ENCODE results near the gene CASZ1. TPM values are rescaled to one million over a fixed set of nuclear protein-coding genes. Genes with fewer than 3 reads are reported as not detected.

CASZ1 gene
- total and polyA plus RNA-seq, 12 donors: 19.5 to 79.8 (median 64.7) TPM

DNA sequence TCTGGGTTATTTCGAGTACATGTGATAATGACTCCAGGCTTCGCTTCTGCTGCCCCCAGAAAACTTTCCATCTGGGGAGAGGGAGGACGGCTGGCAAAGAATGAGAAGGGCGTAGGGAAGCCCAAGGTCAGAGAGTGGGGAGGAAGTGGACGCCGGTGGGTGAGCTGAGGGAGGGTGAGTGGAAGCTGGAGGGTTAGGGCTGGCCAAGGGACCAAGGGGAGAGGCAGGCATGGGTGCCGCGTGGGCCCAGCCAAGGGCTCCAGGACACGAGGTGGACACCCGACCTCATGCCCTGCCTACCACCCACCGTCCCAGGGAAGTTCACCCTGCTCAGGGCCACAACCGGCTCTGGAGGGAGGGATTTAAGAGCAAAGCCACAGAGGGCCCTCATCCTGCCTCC, 75.8 kb downstream of the CASZ1 start:
- Histone ChIP-seq H3K27ac (peak overlapping the region; percentile 44 to 99 (median 92)), H3K9me3 (no peaks in the 10 kb centered on the region), H3K4me3 (no peak overlapping the region), H3K36me3 (no peaks in the 10 kb centered on the region), H3K27me3 (no peaks in the 10 kb centered on the region), H3K4me1 (peaks cover 26 to 94% (median 79%) of the 10 kb centered on the region in 9 donors)
- WGBS, 2 donors: 36 to 45% methylated on average over 12 of the region's 12 CpGs
- ATAC-seq: peak in 7 of 8 donors; percentile 4 to 36 (median 15)
- intact Hi-C loops (cut with DNase I): no loop called here
- no peak for DNase-seq
- TF ChIP-seq, protein P1, sequence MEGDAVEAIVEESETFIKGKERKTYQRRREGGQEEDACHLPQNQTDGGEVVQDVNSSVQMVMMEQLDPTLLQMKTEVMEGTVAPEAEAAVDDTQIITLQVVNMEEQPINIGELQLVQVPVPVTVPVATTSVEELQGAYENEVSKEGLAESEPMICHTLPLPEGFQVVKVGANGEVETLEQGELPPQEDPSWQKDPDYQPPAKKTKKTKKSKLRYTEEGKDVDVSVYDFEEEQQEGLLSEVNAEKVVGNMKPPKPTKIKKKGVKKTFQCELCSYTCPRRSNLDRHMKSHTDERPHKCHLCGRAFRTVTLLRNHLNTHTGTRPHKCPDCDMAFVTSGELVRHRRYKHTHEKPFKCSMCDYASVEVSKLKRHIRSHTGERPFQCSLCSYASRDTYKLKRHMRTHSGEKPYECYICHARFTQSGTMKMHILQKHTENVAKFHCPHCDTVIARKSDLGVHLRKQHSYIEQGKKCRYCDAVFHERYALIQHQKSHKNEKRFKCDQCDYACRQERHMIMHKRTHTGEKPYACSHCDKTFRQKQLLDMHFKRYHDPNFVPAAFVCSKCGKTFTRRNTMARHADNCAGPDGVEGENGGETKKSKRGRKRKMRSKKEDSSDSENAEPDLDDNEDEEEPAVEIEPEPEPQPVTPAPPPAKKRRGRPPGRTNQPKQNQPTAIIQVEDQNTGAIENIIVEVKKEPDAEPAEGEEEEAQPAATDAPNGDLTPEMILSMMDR (IDR thresholded peaks at IDR 0.05): no peak

DNA sequence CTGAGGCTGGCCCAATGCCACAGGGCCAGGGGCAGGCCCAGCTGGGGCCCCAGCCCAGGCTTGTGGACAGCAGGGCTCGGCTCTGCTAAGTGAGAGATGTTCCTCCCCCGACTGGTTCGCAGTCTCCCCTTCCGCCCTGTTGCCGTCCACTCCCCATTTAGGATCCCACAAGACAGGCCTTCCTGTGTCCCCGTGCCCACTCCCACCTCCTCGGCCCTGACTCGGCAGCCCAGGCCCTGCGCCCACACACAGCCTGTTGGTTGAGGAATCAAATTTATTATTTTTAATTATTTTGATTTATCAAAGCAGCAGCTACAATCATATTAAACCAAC, 78.4 kb downstream of the CASZ1 start:
- peak overlapping the region in 7 of 10 donors; percentile 6 to 38 (median 31) for H3K4me3 ChIP-seq
- intact Hi-C loops (cut with DNase I): loop anchor here in 1 of 10 donors (5.0 kb wide), 1 partner anchor 39 kb away; no protein-coding TSS in a partner anchor
- ATAC-seq (peak in 2 of 8 donors; percentile 1), DNase-seq (no peak)
- no peaks in the 10 kb centered on the region for H3K36me3 ChIP-seq
- H3K9me3 ChIP-seq: no peaks in the 10 kb centered on the region
- peak overlapping the region; percentile 26 to 99 (median 94) for H3K27ac ChIP-seq
- peaks cover 27 to 92% (median 75%) of the 10 kb centered on the region in 9 donors for H3K4me1 ChIP-seq
- WGBS, 2 donors: 59 to 62% methylated on average over 8 to 9 of the region's 9 CpGs
- peaks cover 0 to 2% (median 0%) of the 10 kb centered on the region in 7 donors for H3K27me3 ChIP-seq
- TF ChIP-seq, protein P1 (IDR thresholded peaks at IDR 0.05): no peak

DNA sequence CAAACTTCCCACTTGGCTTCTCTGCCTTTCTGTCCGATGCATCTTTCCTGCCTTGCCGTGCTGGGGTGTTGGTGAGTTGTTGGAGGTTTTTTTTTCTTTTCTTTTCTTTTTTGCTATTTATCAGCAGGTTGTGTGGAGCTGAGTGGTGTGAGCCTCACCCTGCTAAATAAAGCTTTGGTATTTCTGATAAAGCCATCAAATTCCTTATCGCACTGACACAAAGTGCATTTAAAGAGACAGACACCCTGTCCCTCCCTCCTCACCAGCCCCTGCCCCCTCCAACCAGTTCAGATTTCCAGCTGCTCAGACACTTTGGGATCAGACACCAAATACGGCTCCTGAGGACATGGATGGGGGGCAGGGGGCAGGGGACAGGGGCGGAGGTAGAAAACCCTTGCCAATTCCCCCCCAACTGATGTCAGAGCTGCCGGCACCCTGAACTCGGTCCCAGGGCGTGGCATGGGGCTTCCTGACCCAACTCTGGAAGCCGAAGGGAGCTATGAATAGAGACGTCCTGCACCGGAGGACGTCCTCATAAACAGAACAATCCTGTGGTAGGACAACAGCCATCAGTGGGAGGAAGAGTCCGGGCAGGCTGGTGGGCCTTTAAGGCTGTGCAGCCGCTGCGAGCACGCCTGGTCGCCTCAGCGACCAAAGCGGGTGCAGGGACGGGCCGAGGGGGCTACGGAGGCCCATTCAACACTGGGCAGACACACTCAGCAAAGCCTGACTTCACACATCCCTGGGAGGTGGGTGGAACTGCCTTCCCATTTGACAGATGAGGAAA, 79.0 kb downstream of the CASZ1 start:
- intact Hi-C loops (cut with DNase I): loop anchor here in 1 of 10 donors (5.0 kb wide), 1 partner anchor 40 kb away; no protein-coding TSS in a partner anchor
- ATAC-seq (peak; percentile 34 to 76 (median 57)), DNase-seq (peak in 1 of 2 donors; percentile 55)
- Histone ChIP-seq H3K27me3 (peaks cover 0 to 2% (median 0%) of the 10 kb centered on the region in 7 donors), H3K9me3 (no peaks in the 10 kb centered on the region), H3K36me3 (no peaks in the 10 kb centered on the region), H3K4me1 (peaks cover 27 to 92% (median 70%) of the 10 kb centered on the region in 9 donors), H3K27ac (peak overlapping the region; percentile 26 to 99 (median 94)), H3K4me3 (peak overlapping the region in 8 of 10 donors; percentile 6 to 38 (median 30))
- 11 to 12% methylated on average over 22 of the region's 22 CpGs for WGBS, 2 donors
- TF ChIP-seq, protein P1 (IDR thresholded peaks at IDR 0.05): no peak

DNA sequence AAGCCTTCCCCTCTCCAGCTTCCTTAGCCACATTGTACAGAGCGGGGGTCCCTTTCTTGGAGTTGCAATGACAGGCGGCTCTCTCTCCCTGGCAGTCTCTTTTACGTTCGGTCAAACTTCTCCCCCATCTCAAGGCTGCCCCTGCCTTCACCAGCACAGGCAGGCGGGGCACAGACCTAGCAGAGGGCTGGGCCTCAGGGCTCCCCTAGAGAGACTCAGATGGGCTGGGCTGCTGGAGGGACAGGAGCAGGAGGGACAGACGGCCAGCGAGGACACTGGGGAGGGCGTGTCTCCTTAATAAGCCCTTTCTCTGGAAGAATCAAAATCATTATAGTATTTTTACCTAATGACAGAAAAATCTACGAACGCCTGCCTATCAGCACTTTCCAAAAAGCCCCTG, 79.6 kb downstream of the CASZ1 start:
- Histone ChIP-seq H3K27me3 (peaks cover 0 to 2% (median 0%) of the 10 kb centered on the region in 7 donors), H3K4me1 (peaks cover 27 to 92% (median 68%) of the 10 kb centered on the region in 9 donors), H3K27ac (peak overlapping the region; percentile 26 to 99 (median 94)), H3K36me3 (no peaks in the 10 kb centered on the region), H3K4me3 (peak overlapping the region in 7 of 10 donors; percentile 16 to 38 (median 31)), H3K9me3 (no peaks in the 10 kb centered on the region)
- DNase-seq: no peak
- TF ChIP-seq, protein P1 (IDR thresholded peaks at IDR 0.05): no peak
- intact Hi-C loops (cut with DNase I): loop anchor here in 1 of 10 donors (5.0 kb wide), 1 partner anchor 40 kb away; no protein-coding TSS in a partner anchor
- 12 to 21% methylated on average over 10 of the region's 10 CpGs for whole genome bisulfite sequencing, 2 donors
- peak in 6 of 8 donors; percentile 29 to 42 (median 38) for ATAC-seq
